ENCODE measurements around the gene RAET1G.

Gene RAET1G

GRCh38 chr6:149936743-149937142 lies 13.8 kb upstream of the RAET1G start:
- TF ChIP-seq CTCF (conservative IDR thresholded peaks at IDR 0.05) = no peak
- no peak for TF ChIP-seq ZFX (IDR thresholded peaks at IDR 0.05)
- H3K27ac ChIP-seq = no peak overlapping the region

GRCh38 chr6:149935668-149936067 lies 12.7 kb upstream of the RAET1G start:
- no peak for TF ChIP-seq CTCF (conservative IDR thresholded peaks at IDR 0.05)
- TF ChIP-seq ZFX (IDR thresholded peaks at IDR 0.05) = no peak
- no peak overlapping the region for H3K27ac ChIP-seq

GRCh38 chr6:149935246-149935645 lies 12.3 kb upstream of the RAET1G start:
- H3K27ac ChIP-seq = no peak overlapping the region
- TF ChIP-seq ZFX (IDR thresholded peaks at IDR 0.05) = no peak
- no peak for TF ChIP-seq CTCF (conservative IDR thresholded peaks at IDR 0.05)

GRCh38 chr6:149934249-149935156 lies 11.6 kb upstream of the RAET1G start:
- TF ChIP-seq ZFX (IDR thresholded peaks at IDR 0.05) (no peak), CTCF (conservative IDR thresholded peaks at IDR 0.05) (peak; percentile 79)
- no peak overlapping the region for H3K27ac ChIP-seq

GRCh38 chr6:149933461-149933860 lies 10.5 kb upstream of the RAET1G start:
- no peak overlapping the region for H3K27ac ChIP-seq
- TF ChIP-seq CTCF (conservative IDR thresholded peaks at IDR 0.05) (no peak), ZFX (IDR thresholded peaks at IDR 0.05) (no peak)

GRCh38 chr6:149933036-149933435 lies 10.1 kb upstream of the RAET1G start:
- TF ChIP-seq CTCF (conservative IDR thresholded peaks at IDR 0.05) (no peak), ZFX (IDR thresholded peaks at IDR 0.05) (no peak)
- no peak overlapping the region for H3K27ac ChIP-seq

- H3K27ac ChIP-seq = no peak overlapping the region
- no peak for TF ChIP-seq CTCF (conservative IDR thresholded peaks at IDR 0.05)
- TF ChIP-seq ZFX (IDR thresholded peaks at IDR 0.05) = no peak
These were observed 8.6 kb upstream of the RAET1G start for GRCh38 chr6:149931501-149931900.

All from C4-2B (cell line).